GM12865 (cell line): ENCODE measurements around the gene SP1.
"Not testable (repeated sequence)": the region's sequence is repeated elsewhere in the genome, so short reads cannot be mapped to it uniquely, and the experiment has no call there.

Experiments used
- DNase-seq: peaks from one replicate; pipeline ENCODE4 v3.0.0; 2010; ENCODE audit warnings: low read depth
- H3K4me3 ChIP-seq: 2 replicates; pipeline ENCODE4 v1.5.1; 2011; ENCODE audit warnings: mild to moderate bottlenecking, low read depth, low read length, control low read depth
- CTCF ChIP-seq: IDR thresholded peaks from 2 replicates; pipeline ENCODE4 v1.5.1; 2011; ENCODE audit warnings: low read length, control low read depth, low read depth, inconsistent platforms; ENCODE audit not compliant: insufficient read depth; ENCODE audit errors: missing control alignments

SP1 gene

DNA sequence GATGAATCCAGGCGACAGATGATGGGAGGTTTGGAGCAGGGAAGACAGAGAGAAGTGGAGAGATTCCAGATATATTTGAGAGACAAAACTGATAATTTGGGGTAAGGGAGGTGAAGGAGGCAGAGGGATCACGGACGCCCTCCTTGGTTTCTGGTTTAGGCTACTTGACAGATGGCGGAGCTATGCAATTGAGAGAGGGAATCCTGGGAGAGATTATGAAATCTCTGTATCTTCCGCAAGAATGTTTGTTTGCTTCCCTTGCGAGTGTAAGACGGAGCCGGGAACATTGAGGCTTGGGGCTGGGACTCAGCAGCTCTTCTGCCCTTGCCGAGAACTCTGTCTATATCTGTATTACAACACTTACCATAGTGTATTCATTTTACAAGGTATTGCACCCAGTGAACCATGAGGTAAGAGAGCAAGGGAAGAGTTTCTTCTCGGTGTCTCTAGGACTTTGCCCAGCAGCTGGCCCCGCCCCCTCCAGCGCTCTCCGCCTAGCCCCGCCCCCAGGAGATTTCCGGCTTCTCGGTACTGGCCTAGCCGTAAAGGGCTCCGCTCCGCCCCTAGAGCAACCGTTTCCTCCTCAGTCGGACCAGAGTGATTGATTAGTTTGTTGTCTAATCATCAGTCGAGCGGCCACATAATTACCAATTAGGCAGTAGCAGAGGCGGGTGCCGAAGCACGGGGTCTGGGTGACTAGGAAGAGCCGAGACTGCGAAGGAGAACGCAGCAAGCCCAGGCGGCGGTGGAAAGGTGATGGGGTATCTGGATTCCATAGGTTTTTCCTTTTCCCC, 61.3 kb downstream of the SP1 start, which contains the start of gene PRR13:
Gene PRR13, plus strand, starts transcription at position 695 of the 794 bp plus-strand sequence. CDS start 981 bp downstream, outside the sequence.
- H3K4me3 ChIP-seq: peak within 1 kb of the TSS; percentile 93
- TF ChIP-seq CTCF: no peak
- peak; percentile 100 for DNase-seq

DNA sequence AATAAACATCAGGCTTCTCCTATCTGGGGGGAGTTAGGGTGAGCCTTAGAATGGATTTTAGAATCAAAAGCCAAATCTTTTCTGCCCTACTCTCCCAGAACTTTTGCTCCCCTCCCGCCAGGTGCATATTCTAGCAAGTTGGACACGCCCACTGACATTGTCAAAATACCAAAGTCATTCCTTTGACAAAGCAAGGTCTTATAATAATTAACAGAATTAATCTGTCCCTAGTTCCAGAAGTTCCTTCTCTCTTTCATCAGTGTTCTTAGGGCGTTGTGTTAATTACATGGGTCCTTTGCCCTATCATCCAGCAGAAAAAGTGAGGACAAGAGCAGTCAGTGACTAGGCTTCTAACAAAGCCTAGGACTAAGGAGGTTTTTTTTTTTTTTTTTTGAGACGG, 64.0 kb downstream of the SP1 start:
- DNase-seq: no peak
- no peak overlapping the region for H3K4me3 ChIP-seq
- no peak for TF ChIP-seq CTCF

DNA sequence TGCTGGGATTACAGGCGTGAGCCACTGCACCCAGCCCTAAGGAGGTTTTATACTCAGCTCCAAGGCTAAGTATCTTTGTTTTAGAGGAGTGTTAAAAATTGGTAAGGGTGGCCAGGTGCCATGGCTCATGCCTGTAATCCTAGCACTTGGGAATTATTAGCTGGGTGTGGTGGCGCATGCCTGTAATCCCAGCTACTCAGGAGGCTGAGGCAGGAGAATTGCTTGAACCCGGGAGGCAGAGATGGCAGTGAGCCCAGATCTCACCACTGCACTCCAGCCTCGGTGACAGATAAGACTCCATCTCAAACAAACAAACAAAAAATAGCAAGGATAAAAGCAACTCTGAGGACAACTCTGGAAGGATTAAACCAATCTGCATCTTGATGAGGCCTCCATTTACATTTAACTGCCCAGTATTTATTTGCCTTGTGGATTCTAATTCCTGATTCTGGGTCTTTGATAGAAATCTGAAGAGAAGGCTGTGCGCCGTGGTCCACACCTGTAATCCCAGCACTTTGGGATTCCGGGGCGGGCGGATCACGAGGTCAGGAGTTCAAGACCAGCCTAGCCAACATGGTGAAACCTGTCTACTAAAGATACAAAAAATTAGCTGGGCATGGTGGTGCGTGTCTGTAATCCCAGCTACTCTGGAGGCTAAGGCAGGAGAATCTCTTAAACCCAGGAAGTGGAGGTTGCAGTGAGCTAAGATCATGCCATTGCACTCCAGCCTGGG, 64.8 kb downstream of the SP1 start:
- not testable (repeated sequence) for DNase-seq, H3K4me3 ChIP-seq

- no peak for DNase-seq
- H3K4me3 ChIP-seq: no peak overlapping the region
- no peak for TF ChIP-seq CTCF
These were observed 71.0 kb downstream of the SP1 start for GRCh38 chr12:53450936-53451335.

GRCh38 chr12:53451661-53452158, 71.7 kb downstream of the SP1 start, which contains the start of gene PCBP2:
TSS of gene PCBP2 (plus strand) at chr12:53452102. CDS start at chr12:53454801, 2,699 bp downstream.
- peak; percentile 100 for DNase-seq
- TF ChIP-seq CTCF: peak; percentile 93
- H3K4me3 ChIP-seq: peak within 1 kb of the TSS; percentile 99

DNA sequence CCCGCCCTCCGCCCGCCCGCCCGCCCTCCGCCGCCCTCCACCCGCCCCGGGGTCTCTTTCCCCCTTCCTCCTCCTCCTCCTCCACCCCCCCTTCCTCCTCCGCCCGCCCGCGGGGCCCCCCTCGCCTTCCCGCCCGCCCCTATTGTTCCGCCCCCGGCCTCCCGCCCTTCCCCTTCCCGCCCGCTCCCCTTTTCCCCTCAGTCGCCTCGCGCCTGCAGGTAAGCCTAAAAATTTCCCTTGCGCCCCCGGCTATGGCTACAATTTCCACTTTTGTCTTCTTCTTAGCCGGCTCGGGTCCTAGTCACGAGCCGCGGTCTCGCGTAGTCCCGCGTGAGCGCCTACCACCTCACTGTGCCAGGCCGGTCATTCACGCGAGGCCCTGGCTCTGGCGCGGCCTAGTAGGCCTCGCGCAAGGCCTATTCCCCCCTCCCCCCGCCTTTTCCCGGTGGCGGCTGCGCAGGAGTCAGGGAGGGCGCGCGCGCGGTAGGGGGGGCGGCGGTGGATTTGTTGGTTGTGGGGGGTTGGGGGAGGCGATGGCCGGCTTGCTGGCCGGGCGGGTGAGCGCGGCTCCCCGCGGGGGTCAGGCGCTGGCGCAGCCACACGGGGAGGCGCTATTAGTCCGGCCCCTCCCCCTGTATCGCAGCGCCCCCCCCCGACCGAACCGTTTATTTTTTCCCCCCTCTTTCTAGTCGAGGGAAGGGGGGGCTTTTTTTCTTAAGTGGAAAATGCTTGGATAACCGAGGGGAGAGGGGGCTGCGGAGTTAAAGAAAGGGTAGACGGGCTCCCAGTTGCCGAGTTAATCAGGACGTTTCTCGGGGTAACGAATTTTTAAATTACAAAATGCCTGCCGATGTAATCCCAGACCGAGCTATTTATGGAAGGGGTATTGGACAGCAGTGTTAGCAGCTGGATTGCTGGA, 72.4 kb downstream of the SP1 start:
- peak overlapping the region; percentile 99 for H3K4me3 ChIP-seq
- TF ChIP-seq CTCF: peak; percentile 46
- DNase-seq: peak; percentile 91
